GM18861 (cell line): ENCODE results near the gene ENTREP1.
"Not testable (repeated sequence)": the region's sequence is repeated elsewhere in the genome, so short reads cannot be mapped to it uniquely, and the experiment has no call there.

Source experiments
- ATAC-seq: cut with Tn5 transposase; IDR thresholded peaks from one replicate; pipeline ENCODE4 v1.9.1; 2021; ENCODE audit not compliant: unreplicated experiment

Gene ENTREP1, protein sequence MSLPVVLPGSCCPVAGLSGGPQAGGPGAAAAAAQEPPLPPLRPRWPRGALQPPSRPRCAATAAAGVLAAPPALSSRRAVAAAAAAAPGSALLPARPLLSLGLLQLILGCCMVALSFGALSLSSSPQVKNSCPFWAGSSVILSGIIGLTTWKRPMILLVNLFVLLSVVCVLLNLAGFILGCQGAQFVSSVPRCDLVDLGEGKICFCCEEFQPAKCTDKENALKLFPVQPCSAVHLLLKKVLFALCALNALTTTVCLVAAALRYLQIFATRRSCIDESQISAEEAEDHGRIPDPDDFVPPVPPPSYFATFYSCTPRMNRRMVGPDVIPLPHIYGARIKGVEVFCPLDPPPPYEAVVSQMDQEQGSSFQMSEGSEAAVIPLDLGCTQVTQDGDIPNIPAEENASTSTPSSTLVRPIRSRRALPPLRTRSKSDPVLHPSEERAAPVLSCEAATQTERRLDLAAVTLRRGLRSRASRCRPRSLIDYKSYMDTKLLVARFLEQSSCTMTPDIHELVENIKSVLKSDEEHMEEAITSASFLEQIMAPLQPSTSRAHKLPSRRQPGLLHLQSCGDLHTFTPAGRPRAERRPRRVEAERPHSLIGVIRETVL

DNA sequence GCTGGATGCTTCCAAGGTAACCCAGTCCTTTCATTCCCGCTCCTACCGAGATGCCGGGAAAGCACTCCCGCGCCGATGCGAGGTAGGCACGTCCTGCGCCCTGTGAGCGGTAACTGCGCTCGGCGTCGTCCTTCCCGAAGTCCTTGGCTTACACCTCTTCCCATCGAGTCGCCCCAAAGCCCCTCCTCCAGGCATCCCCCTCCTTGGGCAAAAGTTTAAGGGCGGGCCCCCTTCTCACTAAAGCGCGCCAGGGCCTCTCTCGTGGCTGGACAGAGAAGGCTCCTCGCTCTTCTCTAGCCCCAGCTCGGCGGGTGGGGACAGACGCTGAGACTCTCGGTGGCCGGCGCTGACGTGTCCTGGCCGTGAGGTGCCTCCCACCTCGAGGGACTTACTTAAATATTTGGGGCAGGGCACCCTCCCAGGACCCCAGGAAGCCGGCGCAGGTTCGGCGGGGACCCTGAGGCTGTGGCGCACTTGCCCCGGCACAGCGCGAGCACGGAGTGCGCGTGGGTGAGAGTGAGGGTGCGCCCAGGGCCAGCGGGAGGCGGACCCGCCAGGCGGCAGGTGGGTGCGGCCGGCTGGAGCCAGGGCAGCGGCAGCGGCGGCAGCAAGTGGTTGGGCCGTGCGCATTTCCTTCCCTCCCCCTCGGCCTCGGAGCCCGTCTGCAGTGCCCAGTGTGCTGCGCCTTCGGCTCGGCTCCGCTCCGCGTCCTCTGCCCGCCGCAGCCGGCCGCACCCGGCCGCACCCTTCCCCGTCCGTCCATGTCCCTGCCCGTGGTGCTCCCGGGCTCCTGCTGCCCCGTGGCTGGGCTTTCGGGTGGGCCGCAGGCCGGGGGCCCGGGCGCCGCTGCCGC, at the start of gene ENTREP1:
TSS of gene ENTREP1 (plus strand) at position 667 of the 853 bp plus-strand sequence. CDS start at position 762, 95 bp downstream.
- ATAC-seq = peak; percentile 41

DNA sequence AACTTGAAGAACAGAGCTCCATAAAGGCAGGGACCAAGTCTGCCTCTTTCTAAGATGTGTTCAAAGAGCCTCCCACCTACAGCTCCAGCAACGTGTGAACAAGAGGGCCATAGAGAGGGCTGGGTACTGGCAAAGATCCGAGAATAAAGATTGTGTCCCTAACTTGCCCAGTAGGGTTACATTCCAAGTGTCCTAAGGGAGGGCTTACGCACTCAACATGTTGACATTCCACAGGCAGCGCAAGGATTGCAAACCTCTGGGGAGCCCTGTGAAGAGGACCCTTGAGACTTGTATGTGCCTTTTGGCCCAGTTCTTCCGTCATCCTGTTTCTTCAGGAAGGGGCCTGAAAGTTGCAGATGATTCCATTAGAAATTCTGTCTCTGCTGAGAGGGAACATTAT, 48.2 kb upstream of the ENTREP1 start:
- ATAC-seq = no peak

DNA sequence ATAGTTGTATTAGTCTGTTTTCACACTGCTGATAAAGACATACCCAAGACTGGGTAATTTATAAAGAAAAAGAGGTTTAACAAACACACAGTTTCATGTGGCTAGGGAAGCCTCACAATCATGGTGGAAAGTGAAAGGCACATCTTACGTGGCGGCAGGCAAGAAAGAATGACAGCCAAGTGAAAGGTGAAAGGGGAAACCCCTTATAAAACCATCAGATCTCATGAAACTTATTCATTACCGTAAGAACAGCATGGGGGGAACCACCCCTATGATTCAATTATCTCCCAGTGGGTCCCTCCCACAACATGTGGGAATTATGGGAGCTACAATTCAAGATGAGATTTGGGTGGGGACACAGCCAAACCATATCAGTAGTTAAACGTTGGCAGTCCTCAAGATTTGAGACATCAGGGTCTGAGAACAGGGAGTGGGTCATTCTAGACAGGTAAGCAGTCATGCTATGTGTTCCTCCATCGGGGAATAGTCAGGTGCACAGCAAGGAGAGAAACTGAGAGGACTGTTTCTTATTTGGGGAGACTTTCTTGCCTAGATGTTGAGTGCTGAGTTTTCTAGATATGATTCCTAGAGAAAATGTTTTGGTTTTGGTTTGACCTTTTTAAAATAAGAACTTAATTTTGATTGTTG, 45.8 kb upstream of the ENTREP1 start:
- ATAC-seq = peak; percentile 68

DNA sequence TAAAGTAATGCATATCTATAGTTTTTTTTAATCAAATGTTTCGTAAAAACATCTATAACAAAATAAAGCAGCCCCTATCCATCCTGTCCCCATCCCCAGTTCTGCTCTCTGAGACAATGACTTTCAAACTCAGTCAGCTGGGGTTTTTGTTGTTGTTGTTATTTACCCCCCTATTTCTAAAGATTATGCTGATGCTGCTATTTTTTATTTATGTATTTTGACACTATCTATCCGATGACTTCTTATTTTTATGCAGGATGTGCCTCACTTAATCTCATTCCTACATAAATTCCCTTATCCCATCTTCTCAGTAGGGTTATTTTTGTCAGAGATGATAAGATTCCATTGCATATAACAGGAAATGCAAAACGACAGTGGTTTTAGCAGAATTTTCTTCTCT, 45.3 kb upstream of the ENTREP1 start:
- ATAC-seq = no peak

DNA sequence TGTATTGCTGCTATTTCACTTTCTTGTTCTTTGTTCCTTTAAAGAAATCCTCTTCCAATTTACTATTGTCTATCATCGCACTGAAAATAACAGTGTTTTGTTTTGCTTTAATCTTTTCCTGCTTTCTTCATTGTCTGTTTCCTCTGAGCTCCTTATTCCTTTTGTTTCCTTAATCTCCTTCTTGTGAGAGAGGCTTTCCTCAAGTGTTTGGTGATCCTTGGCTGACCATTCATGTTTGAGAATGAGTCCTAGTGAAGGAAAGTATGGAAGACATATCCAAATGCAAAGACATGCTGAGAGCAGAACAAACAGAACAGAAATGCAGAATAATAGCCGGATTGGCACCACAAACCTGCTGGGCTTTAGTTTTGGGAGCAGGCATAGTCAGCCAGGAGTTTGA, 42.0 kb upstream of the ENTREP1 start:
- ATAC-seq = no peak

DNA sequence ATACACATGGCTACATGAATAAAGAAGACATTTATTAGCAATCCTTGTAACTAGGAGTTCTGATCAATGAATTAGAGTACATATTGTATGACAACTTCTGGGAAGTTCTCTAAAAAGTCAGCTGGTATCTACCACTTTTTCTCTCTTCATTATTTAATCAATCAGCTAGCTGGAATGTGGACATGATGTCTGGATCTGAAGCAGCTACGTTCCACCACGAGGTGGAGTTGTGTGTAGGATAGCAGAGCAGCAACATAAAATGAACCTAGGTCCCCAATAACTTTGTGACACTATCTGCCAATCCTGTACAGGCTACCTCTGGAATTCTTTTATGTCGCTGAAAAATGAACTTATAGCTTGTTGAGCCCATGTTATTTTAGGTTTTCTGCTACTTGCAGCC, 32.9 kb upstream of the ENTREP1 start:
- no peak for ATAC-seq

DNA sequence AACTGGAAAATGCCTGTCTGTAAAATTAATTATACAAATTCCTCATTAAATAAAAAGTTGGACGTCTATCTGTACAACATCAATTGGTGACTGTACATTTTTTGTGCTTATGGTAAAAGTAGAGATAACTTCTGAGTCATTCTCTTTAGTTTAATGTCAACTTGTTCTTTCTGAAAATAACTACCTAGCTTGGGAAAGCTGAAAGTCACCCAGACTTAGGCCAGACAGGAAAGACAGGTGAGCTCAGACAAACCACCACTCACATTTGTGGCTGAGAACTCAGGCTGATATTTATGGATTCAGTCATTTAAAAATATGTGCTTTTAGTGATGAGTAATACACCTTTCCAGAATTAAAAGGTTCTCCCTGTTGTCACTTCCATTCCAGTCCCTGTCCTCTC, 31.9 kb upstream of the ENTREP1 start:
- ATAC-seq = no peak

DNA sequence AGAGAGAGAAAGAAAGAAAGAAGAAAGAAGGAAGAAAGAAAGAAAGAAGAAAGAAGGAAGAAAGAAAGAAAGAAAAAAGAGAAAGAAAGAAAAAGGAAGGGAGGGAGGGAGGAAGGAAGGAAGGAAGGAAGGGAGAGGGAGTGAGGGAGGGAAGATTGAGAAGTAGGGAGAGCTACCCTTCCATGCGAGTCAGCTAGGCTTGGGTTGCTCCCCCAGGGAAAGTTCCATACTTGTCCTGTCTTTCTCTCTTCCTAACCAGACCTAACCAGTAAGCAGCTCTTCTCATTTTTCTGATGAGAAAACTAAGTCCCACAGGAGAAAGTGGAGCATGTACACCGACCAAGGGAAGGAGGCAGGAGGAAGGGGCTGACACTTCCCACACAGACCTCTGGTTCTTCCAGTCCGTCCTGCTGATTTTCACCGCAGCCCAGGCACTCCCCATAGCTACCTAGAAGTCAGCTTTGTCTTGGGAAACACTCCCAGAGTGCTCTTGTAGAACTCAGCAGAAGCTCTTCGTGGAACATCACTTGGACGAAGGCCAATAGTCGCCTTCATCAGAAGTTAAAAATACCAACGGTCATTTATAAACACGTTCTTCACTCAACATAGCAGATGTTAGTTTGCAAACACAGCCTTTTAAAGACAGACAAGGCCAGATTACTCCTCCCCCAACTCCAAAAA, 29.0 kb upstream of the ENTREP1 start:
- ATAC-seq = no peak

DNA sequence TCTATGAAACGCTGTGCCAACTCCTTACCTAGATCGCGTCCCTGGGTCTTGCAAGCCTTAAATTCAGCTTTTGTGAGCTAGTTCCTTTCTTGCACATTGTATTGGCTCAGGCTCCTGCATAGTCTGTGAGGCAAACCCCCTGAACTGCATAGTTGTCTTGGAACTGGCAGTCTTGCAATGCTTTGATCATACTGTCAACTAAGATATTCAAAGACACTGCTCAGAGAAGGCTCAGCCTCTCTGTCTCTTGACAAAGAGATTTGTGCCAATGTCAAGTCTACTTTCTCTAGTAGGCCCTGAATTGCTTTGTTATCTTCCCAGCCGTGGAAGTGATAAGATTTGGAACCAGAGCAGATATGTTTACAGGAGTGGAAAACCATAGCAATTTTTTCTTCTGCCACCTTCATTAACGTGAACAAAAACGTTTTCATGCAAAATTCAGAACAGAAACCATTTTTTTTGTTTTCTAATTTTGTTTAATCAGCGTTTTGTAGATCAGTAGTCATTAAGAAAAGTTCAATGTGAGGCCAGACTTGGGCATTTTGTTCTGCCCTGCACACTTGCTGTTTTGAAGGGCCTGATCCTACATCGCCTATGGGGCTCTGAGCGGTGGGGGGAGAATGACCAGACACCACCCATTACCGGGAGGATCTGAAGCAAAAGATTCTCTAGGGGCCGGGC, 27.6 kb upstream of the ENTREP1 start:
- no peak for ATAC-seq

DNA sequence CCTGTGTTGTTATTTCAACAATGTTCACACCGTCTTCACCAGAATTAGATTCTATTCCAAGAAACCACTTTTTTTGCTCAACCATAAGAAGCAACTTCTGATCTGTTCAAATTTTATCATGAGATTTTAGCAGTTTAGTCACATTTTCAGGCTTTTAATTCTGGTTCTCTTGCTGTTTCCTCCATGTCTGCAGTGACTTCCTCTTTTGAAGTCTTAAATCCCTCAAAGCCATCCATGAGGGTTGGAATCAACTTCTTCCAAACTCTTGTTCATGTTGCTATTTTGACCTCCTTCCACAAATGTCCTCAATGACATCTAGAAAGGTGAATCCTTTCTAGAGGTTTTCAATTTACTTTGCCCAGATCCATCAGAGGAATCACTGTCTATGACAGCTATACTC, 25.7 kb upstream of the ENTREP1 start:
- ATAC-seq = no peak

DNA sequence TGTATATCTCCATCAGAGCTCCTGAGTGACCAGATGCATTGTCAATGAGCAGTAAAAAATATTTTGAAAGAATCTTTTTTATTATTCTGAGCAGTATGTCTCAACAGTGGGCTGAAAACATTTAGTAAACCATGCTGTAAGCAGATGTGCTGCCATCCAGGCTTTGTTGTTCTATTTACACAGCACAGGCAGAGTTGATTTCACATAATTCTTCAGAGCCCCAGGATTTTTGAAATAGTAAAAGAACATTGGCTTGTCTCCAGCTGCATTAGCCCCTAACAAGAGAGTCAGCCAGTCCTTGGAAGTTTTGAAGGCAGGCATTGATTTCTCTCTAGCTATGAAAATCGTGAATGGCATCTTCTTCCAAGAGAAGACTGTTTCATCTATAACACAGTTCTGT, 25.2 kb upstream of the ENTREP1 start:
- ATAC-seq = no peak

DNA sequence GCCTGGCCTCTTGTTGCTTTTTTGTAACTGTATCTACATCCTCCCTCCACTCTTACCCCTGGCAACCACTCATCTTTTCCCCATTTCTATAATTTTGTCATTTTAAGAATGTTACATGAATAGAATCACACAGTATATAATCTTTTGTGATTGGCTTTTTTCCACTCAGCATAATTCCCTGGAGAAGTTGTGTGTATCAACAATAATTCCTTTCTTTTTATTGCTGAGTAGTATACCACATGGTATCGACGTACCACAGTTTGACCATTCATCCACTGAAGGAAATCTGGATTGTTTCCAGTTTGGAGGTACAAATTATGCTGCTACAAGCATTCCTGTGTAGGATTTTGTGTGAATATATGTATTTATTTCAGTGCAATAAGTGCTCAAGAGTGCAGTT, 21.7 kb upstream of the ENTREP1 start:
- ATAC-seq = no peak

DNA sequence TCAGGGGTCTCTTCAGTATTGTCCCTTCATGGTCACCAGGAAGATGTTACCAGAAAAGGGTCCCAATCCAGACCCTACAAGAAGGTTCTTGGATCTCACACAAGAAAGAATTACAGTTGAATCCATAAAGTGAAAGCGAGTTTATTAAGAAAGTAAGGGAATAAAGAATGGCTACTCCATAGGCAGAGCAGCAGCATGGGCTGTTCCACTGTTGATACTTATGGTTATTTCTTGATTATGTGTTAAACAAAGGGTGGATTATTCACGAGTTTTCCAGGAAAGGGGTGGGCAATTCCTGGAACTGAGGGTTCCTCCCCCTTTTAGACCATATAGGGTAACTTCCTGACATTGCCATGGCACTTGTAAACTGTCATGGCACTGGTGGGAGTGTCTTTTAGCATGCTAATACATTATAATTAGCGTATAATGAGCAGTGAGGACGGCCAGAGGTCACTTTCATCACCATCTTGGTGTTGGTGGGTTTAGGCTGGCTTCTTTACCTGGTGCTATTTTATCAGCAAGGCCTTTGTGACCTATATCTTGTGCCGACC, 18.0 kb upstream of the ENTREP1 start:
- not testable (repeated sequence) for ATAC-seq

DNA sequence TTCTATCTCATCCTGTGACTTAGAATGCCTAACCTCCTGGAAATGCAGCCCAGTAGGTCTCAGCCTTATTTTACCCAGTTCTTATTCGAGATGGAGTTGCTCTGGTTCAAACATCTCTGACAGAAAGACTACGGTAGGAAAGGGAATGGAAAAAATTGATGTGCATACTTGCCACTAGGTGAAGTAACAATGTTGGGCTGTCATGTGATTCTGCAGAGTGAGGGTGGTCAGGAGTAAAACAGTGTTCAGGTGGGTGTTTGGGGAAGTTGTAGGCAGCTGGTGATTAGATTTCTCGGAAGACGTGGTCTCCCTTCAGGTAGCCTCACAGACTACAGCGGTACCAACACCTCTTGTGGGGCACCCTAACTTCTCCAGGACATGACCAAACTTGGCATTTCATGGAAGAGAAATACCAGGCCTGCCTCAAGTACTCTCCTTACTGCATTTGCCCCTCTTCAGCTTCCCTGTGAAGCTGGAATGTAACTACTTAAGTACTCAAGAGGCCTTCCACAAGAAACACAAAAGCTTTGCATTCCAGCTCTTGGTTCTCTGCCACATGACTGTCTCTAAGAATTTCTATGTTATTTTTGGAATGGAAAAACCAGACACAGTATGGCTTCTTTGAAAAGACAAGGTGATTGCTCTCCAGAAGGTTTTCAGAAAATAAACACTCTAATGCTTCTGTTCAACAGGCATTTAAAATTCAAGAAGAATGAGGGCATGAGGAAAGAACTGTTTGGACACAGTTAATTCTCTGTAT, 17.4 kb upstream of the ENTREP1 start:
- ATAC-seq = no peak

DNA sequence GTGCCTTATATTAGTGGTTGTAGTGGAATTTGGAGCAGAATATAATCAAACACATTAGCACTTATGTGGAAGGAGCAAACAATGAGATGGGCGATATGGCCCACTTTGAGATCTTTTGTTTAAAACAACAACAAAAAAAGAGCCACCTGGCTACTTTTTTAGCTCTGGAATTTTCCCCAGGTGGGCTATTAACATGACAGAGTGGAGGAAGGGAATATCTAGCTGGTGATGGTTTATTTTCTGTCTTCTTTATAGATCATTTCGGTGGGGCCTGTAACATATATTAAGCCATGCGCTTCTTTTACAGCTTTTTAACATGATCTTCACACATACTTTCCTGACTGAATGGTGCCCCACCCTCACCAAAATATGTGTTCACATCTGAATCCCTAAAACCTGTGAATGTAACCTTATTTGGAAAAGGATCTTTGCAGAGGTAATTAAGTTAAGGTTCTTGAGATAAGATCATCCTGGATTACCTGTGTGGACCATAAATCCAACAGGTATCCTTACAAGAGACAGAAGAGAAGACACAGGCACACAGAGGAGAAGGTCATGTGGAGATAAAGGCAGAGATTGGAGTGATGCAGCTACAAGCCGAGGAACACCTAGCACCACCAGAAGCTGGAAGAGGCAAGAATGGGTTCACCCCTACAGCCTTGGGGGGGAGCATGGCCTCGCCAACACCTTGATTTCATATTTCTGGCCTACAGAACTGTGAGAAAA, 16.6 kb upstream of the ENTREP1 start:
- ATAC-seq = no peak

DNA sequence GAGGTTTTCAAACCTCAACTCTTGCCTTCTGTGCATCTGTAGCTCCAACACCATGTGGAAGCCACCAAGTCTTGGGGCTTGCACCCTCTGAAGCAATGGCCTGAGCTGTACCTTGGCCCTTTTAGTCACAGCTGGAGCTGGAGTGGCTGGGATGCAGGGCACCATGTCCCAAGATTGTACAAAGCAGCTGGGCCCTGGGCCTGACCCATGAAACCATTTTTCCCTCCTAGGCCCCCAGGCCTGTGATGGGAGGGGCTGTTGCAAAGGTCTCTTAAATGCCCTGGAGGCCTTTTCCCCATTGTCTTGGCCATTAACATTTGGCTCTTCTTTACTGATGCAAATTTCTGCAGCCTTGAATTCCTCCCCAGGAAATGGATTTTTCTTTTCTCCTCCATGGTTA, 11.8 kb upstream of the ENTREP1 start:
- no peak for ATAC-seq

DNA sequence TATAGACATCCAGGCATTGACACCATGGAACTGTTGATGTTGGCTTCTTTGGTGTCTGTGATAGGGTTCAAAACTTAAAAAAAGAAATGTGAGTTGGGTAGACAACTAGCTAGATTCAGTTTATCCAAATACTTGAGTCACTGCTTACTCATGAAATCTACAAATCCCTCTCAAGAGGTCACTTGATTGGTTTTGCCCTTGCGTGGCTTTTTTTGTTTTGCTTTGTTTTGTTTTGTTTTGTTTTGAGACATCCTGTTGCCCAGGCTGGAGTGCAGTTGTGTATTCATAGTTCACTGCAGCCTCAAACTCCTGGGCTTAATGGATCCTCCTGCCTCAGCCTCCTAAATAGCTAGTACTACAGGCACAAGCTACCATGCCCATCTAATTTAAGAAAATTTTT, 10.5 kb upstream of the ENTREP1 start:
- no peak for ATAC-seq

DNA sequence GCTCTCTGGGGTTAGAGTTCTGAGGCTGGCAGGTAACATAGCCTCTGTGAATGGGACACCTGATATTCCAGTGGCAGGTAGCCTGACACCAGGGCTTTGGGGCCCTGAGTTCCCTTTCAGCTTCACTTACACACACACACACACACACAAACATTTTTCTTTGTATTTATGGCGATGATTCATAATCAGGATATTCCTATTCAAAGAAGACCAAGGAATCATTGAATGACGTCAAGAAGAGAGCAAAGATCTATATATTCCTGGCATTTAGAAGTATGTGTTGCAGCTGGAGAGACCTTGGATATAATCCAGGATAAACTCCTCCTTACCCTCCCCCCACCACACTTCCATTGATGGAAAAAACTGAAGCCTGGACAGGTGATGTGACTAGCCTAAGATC, 7.9 kb upstream of the ENTREP1 start:
- no peak for ATAC-seq
